SK-N-SH treated with all-trans-retinoic acid at 6 μM for 48 hours (cell line): ENCODE results near the gene ZDHHC17.
"Not testable (repeated sequence)": the region's sequence is repeated elsewhere in the genome, so short reads cannot be mapped to it uniquely, and the experiment has no call there.

Experiments
- ATAC-seq: fragments of 200-7000 bp; cut with Tn5 transposase; 3 replicates; pipeline ENCODE4 v1.9.1; 2020; ENCODE audit warnings: mild to moderate bottlenecking, moderate library complexity
- ARNTL ChIP-seq: fragments of 450-650 bp; formaldehyde crosslinking; IDR thresholded peaks from 2 replicates; pipeline ENCODE4 v1.5.0; 2020; ENCODE audit warnings: low read depth, mild to moderate bottlenecking, moderate library complexity, borderline replicate concordance
- ESRRG ChIP-seq: fragments of 250-450 bp; sonication (Bioruptor Pico); IDR thresholded peaks from 2 replicates; pipeline ENCODE4 v1.6.1; 2021; ENCODE audit warnings: mild to moderate bottlenecking
- GLIS3 ChIP-seq: fragments of 250-450 bp; sonication (Bioruptor Pico); IDR thresholded peaks from 2 replicates; pipeline ENCODE4 v1.5.0; 2020; ENCODE audit warnings: mild to moderate bottlenecking, moderate library complexity
- ISL1 ChIP-seq: fragments of 250-450 bp; sonication (Bioruptor Pico); IDR thresholded peaks from 2 replicates; pipeline ENCODE4 v2.1.2; 2022; ENCODE audit warnings: mild to moderate bottlenecking, moderate library complexity
- OSR1 ChIP-seq: fragments of 250-450 bp; sonication (Bioruptor Pico); IDR thresholded peaks from 2 replicates; pipeline ENCODE4 v1.8.0; 2022; ENCODE audit warnings: moderate library complexity, mild to moderate bottlenecking, inconsistent platforms
- SNAI2 ChIP-seq: fragments of 250-450 bp; sonication (Bioruptor Pico); IDR thresholded peaks from 2 replicates; pipeline ENCODE4 v1.5.0; 2020; ENCODE audit warnings: mild to moderate bottlenecking, moderate library complexity
- TOX ChIP-seq: fragments of 250-450 bp; sonication (Bioruptor Pico); IDR thresholded peaks from 2 replicates; pipeline ENCODE4 v1.8.0; 2021; ENCODE audit warnings: mild to moderate bottlenecking, moderate library complexity, borderline replicate concordance
- ZC3H10 ChIP-seq: fragments of 250-450 bp; sonication (Bioruptor Pico); IDR thresholded peaks from 2 replicates; pipeline ENCODE4 v1.5.1; 2021; ENCODE audit warnings: mild to moderate bottlenecking, moderate library complexity
- ZFP3 ChIP-seq: fragments of 250-450 bp; sonication (Bioruptor Pico); IDR thresholded peaks from 2 replicates; pipeline ENCODE4 v1.5.0; 2020; ENCODE audit warnings: mild to moderate bottlenecking, moderate library complexity
- ZFP30 ChIP-seq: fragments of 450-650 bp; formaldehyde crosslinking; IDR thresholded peaks from 2 replicates; pipeline ENCODE4 v1.5.0; 2022; ENCODE audit warnings: mild to moderate bottlenecking, moderate library complexity
- ZNF8 ChIP-seq: fragments of 450-650 bp; formaldehyde crosslinking; IDR thresholded peaks from 2 replicates; pipeline ENCODE4 v1.5.0; 2020; ENCODE audit warnings: mild to moderate bottlenecking, moderate library complexity
- TF ChIP-seq, protein P1 (sequence below): fragments of 250-450 bp; sonication (Bioruptor Pico); IDR thresholded peaks from 2 replicates; pipeline ENCODE4 v1.5.1; 2020; ENCODE audit warnings: low read depth, mild to moderate bottlenecking, moderate library complexity
- TF ChIP-seq, protein P2 (sequence below): fragments of 250-450 bp; sonication (Bioruptor Pico); IDR thresholded peaks from 2 replicates; pipeline ENCODE4 v1.8.0; 2020; ENCODE audit warnings: mild to moderate bottlenecking, moderate library complexity, borderline replicate concordance
- TF ChIP-seq, protein P3 (sequence below): fragments of 250-450 bp; sonication (Bioruptor Pico); IDR thresholded peaks from 2 replicates; pipeline ENCODE4 v1.5.1; 2021; ENCODE audit warnings: mild to moderate bottlenecking, moderate library complexity

Gene ZDHHC17

DNA sequence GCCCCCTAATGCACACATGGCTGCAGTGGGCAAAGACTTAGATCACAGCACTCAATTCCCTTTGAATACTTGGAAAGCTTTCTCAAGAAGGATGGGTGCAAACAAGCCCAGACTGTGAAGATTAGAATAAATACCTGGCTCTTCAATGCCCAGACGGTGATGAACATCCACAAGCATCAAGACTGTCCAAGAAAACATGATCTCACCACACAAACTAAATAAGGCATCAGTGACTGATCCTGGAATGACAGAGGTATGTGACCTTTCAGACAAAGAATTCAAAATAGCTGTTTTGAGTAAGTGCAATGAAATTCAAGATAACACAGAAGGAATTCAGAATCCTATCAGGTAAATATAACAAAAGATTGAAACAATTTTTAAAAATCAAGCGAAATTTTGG lies 43.8 kb upstream of the ZDHHC17 start:
- no peak for TF ChIP-seq GLIS3 (CRISPR knock-in tag)
- TF ChIP-seq, protein P1, sequence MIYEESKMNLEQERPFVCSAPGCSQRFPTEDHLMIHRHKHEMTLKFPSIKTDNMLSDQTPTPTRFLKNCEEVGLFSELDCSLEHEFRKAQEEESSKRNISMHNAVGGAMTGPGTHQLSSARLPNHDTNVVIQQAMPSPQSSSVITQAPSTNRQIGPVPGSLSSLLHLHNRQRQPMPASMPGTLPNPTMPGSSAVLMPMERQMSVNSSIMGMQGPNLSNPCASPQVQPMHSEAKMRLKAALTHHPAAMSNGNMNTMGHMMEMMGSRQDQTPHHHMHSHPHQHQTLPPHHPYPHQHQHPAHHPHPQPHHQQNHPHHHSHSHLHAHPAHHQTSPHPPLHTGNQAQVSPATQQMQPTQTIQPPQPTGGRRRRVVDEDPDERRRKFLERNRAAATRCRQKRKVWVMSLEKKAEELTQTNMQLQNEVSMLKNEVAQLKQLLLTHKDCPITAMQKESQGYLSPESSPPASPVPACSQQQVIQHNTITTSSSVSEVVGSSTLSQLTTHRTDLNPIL (CRISPR knock-in tag), result peak; percentile 70; the same call in 1 of the 2 replicates
- TF ChIP-seq ISL1, result peak; percentile 65
- TF ChIP-seq, protein P2, sequence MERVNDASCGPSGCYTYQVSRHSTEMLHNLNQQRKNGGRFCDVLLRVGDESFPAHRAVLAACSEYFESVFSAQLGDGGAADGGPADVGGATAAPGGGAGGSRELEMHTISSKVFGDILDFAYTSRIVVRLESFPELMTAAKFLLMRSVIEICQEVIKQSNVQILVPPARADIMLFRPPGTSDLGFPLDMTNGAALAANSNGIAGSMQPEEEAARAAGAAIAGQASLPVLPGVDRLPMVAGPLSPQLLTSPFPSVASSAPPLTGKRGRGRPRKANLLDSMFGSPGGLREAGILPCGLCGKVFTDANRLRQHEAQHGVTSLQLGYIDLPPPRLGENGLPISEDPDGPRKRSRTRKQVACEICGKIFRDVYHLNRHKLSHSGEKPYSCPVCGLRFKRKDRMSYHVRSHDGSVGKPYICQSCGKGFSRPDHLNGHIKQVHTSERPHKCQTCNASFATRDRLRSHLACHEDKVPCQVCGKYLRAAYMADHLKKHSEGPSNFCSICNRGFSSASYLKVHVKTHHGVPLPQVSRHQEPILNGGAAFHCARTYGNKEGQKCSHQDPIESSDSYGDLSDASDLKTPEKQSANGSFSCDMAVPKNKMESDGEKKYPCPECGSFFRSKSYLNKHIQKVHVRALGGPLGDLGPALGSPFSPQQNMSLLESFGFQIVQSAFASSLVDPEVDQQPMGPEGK, result no peak
- TF ChIP-seq, all 23 proteins: peak for 2
- ATAC-seq, result peak; percentile 83

DNA sequence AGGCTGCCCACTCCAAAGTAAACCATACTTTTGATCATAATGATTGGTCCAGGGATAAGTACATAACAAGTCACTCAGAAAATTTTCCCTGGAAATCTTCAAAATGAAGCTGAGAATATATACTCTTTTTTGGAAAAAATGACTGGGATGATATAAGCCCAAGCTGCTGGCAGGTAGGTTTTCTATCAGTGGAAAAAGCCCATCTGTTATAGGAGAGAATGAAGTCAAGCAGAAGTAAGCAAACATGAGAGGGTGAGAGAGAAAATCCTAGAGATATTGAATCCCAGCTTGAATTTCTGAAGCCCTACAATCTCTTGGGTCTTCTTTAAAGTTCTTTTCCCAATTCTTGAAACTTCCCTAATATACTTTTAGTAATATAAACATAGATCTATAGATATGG lies 37.3 kb upstream of the ZDHHC17 start:
- no peak for TF ChIP-seq ARNTL (CRISPR knock-in tag)
- no peak for TF ChIP-seq SNAI2 (CRISPR knock-in tag)
- no peak for TF ChIP-seq ESRRG (CRISPR knock-in tag)
- no peak for TF ChIP-seq ZFP30 (CRISPR knock-in tag)
- no peak for TF ChIP-seq ZNF8 (CRISPR knock-in tag)
- TF ChIP-seq ZFP3 (CRISPR knock-in tag), result no peak
- TF ChIP-seq GLIS3 (CRISPR knock-in tag), result no peak
- TF ChIP-seq TOX (CRISPR knock-in tag), result no peak
- TF ChIP-seq OSR1 (CRISPR knock-in tag), result no peak
- no peak for ATAC-seq

DNA sequence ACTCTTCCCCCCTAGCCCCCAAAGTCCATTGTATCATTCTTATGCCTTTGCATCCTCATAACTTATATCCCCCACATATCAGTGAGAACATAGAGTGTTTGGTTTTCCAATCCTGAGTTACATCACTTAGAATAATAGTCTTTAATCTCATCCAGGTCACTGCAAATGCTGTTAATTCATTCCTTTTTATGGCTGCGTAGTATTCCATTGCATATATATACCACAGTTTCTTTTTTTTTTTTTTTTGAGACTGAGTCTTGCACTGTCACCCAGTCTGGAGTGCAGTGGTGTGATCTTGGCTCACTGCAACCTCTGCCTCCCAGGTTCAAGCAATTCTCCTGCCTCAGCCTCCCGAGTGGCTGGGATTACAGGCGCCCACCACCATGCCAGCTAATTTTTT lies 31.7 kb upstream of the ZDHHC17 start:
- ATAC-seq, result not testable (repeated sequence)
- peak; percentile 95 for TF ChIP-seq ZNF8 (CRISPR knock-in tag)

DNA sequence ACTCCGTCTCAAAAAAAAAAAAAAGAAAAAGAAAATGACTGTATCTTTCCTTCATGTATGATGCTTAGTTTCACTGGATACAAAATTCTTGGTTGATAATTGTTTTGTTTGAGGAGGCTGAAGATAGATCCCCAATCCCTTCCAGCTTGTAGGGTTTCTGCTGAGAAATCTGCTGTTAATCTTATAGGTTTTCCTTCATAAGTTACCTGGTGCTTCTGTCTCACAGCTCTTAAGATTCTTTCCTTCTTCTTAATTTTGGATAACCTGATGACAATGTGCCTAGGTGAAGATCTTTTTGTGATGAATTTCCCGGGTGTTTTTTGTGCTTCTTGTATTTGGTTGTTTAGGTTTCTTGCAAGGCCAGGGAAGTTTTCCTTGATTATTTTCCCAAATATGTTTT lies 26.2 kb upstream of the ZDHHC17 start:
- ATAC-seq, result not testable (repeated sequence)

DNA sequence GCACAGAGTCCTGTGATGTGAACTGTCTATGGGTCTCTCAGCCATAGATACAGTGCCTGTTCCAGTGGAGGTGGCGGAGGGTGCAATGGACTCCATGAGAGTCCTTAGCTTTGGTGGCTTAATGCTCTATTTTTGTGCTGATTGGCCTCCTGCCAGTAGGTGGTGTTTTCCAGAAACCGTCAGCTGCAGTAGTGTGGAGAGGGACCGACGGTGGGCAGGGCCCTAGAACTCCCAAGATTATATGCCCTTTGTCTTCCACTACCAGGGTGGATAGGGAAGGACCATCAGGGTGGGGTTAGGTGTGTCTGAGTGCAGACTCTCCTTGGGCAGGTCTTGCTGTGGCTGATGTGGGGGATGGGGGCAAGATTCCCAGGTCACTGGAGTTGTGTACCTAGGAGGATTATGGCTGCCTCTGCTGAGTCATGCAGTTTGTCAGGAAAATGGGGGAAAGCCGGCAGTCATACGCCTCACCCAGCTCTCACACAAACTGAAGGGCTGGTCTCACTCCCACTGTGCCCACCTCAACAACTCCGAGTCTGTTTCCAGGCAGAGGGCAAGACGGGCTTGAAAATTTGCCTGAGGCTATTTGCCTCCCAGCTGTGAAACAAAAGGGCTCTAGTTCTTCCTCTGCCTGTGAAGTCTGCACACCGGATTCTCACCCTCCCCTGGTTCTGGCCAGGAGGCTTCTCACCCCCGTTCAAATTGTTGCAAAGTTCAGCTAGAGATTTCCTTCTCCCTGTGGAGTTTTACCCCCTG lies 24.9 kb upstream of the ZDHHC17 start:
- TF ChIP-seq ISL1, result no peak
- TF ChIP-seq, protein P1 (CRISPR knock-in tag), result no peak
- TF ChIP-seq ESRRG (CRISPR knock-in tag), result no peak
- ATAC-seq, result no peak

DNA sequence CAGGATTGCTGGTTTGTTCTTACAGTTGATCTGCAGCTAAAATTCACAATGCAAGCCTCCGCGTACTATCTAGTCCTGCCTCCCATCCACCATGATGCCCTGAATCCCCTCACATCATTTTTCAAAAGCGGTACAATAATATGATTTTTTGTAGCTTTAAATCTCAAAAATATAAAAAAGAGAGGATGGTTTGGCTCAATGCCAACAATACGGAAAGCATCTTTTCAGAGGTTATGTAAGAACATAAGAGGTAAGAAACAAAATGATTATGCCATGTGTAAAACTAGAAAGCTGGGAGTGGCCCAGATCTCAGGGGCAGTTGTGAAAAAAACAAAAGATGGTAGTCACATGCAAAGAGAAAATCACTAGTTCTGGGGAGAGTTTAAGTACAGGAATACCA lies 24.0 kb upstream of the ZDHHC17 start:
- TF ChIP-seq GLIS3 (CRISPR knock-in tag), result no peak
- no peak for TF ChIP-seq ZC3H10 (CRISPR knock-in tag)
- ATAC-seq, result no peak

DNA sequence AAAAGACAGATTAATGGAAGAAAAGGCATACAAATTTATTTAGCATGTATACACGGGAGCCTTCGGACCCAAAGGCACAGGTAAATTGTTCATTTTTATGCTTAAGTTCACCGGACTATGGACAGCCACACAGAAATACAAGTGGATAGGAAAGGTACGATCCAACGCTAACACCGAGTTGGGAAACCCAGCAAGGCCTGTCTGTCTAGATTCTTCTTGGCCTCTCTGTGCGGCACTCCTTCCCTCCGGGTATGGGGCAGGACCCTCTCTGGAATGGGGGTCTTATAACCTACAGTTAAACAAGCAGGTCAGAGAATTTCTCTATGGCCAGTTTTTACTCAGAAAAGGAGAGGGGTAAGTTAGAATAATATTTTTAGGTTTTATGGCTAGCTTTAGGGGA lies 23.4 kb upstream of the ZDHHC17 start:
- no peak for ATAC-seq
- TF ChIP-seq ZFP3 (CRISPR knock-in tag), result no peak
- TF ChIP-seq TOX (CRISPR knock-in tag), result no peak
- TF ChIP-seq, protein P3, sequence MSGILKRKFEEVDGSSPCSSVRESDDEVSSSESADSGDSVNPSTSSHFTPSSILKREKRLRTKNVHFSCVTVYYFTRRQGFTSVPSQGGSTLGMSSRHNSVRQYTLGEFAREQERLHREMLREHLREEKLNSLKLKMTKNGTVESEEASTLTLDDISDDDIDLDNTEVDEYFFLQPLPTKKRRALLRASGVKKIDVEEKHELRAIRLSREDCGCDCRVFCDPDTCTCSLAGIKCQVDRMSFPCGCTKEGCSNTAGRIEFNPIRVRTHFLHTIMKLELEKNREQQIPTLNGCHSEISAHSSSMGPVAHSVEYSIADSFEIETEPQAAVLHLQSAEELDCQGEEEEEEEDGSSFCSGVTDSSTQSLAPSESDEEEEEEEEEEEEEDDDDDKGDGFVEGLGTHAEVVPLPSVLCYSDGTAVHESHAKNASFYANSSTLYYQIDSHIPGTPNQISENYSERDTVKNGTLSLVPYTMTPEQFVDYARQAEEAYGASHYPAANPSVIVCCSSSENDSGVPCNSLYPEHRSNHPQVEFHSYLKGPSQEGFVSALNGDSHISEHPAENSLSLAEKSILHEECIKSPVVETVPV, result no peak
- no peak for TF ChIP-seq ZC3H10 (CRISPR knock-in tag)
- no peak for TF ChIP-seq ARNTL (CRISPR knock-in tag)
- TF ChIP-seq ESRRG (CRISPR knock-in tag), result no peak
- TF ChIP-seq, protein P2, result no peak
